Neural progenitor cell (in vitro differentiated cells): ENCODE measurements around the gene PCSK6.

Experiments used
- EZH2 ChIP-seq: fragments of 200-600 bp; sonication (generic); IDR thresholded peaks from 2 replicates; pipeline ENCODE4 v1.6.1; 2017; ENCODE audit warnings: antibody characterized with exemption, mild to moderate bottlenecking, moderate library complexity
- EZH2phosphoT487 ChIP-seq: fragments of 200-600 bp; sonication (generic); IDR thresholded peaks from 2 replicates; pipeline ENCODE4 v1.6.1; 2017; ENCODE audit warnings: antibody characterized with exemption
- TF ChIP-seq, protein P1 (sequence below): fragments of 200-600 bp; sonication (generic); IDR thresholded peaks from 2 replicates; pipeline ENCODE4 v1.5.1; 2017; ENCODE audit warnings: antibody characterized with exemption, mild to moderate bottlenecking

DNA sequence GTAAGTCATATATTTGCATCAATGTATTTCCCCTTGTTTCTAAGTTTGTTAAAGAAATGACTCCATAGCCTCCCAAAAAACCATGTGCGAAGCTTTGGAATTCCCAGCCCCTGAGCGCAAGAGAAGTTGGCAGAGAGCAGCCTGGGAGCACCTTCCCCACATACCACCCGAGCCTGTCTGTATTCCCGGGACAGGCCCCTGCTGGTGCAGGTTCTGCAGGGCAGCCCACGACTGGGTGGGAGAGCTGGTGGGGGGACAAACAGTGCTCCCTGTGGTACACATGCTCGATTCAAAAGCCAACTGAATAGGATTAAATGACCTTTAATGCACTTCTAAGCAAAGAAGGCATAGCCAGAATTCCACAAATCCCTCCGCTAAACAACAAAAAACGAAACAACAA is 119.8 kb downstream of the PCSK6 start:
- TF ChIP-seq, protein P1, sequence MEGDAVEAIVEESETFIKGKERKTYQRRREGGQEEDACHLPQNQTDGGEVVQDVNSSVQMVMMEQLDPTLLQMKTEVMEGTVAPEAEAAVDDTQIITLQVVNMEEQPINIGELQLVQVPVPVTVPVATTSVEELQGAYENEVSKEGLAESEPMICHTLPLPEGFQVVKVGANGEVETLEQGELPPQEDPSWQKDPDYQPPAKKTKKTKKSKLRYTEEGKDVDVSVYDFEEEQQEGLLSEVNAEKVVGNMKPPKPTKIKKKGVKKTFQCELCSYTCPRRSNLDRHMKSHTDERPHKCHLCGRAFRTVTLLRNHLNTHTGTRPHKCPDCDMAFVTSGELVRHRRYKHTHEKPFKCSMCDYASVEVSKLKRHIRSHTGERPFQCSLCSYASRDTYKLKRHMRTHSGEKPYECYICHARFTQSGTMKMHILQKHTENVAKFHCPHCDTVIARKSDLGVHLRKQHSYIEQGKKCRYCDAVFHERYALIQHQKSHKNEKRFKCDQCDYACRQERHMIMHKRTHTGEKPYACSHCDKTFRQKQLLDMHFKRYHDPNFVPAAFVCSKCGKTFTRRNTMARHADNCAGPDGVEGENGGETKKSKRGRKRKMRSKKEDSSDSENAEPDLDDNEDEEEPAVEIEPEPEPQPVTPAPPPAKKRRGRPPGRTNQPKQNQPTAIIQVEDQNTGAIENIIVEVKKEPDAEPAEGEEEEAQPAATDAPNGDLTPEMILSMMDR, result no peak
- no peak for TF ChIP-seq EZH2phosphoT487
- TF ChIP-seq EZH2, result no peak
